HCT116 (cell line): ENCODE results near the gene GDF10.

Experiments used
- EZH2 ChIP-seq: fragments of 200-600 bp; sonication (generic); IDR thresholded peaks from 2 replicates; pipeline ENCODE4 v1.6.1; 2017; ENCODE audit warnings: antibody characterized with exemption, mixed run types
- POLR2A ChIP-seq: IDR thresholded peaks from 2 replicates; pipeline ENCODE4 v1.7.0; 2011; ENCODE audit warnings: borderline replicate concordance; ENCODE audit not compliant: insufficient read depth, insufficient read length; ENCODE audit errors: extremely low read depth
- POLR2AphosphoS5 ChIP-seq: IDR thresholded peaks from 2 replicates; pipeline ENCODE4 v1.6.1; 2011; ENCODE audit warnings: mild to moderate bottlenecking, low read depth, low read length, moderate library complexity
- TF ChIP-seq, protein P1 (sequence below), 3 experiments: fragments of 200-600 bp in 1 of 3; sonication (generic) in 1 of 3; IDR thresholded peaks in 2 of 3; conservative IDR thresholded peaks in 1 of 3; 2 replicates each; pipeline ENCODE4 v1.5.1; 2012 to 2017; ENCODE audit warnings: low read depth in 2 of 3, low read length in 2 of 3, antibody characterized with exemption in 1 of 3, borderline replicate concordance in 1 of 3, control low read depth in 1 of 3, mild to moderate bottlenecking in 1 of 3, mixed read lengths in 1 of 3, mixed run types in 1 of 3, moderate library complexity in 1 of 3; ENCODE audit not compliant: insufficient read depth in 1 of 3
- TF ChIP-seq, protein P2 (sequence below): IDR thresholded peaks from 2 replicates; pipeline ENCODE4 v1.6.1; 2012; ENCODE audit warnings: low read depth

DNA sequence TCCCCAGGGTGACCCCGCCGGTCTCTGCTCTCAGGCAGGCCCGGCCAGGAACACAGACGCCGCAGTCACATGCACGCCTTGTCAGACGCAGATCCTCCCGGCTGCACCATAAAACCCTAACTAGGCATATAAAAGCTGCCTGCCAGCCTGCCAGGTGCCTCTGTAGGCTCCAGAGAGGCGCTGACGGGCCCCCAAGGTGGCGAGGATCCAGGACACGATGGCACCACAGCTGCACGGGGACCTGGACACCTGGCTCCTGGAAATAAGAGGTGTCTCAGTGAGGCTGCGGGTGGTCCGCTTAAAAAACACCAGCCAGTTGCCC, 21.9 kb upstream of the GDF10 start:
- TF ChIP-seq, protein P1, sequence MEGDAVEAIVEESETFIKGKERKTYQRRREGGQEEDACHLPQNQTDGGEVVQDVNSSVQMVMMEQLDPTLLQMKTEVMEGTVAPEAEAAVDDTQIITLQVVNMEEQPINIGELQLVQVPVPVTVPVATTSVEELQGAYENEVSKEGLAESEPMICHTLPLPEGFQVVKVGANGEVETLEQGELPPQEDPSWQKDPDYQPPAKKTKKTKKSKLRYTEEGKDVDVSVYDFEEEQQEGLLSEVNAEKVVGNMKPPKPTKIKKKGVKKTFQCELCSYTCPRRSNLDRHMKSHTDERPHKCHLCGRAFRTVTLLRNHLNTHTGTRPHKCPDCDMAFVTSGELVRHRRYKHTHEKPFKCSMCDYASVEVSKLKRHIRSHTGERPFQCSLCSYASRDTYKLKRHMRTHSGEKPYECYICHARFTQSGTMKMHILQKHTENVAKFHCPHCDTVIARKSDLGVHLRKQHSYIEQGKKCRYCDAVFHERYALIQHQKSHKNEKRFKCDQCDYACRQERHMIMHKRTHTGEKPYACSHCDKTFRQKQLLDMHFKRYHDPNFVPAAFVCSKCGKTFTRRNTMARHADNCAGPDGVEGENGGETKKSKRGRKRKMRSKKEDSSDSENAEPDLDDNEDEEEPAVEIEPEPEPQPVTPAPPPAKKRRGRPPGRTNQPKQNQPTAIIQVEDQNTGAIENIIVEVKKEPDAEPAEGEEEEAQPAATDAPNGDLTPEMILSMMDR (IDR thresholded peaks at IDR 0.05 in 2 of 3, conservative IDR thresholded peaks at IDR 0.05 in 1 of 3; ENCODE audit: borderline replicate concordance in 1 of 3, insufficient read depth in 1 of 3, low read depth in 2 of 3, low read length in 2 of 3), result no peak
- TF ChIP-seq EZH2 (no peak), POLR2A (no peak), POLR2AphosphoS5 (no peak)
- TF ChIP-seq, protein P2, sequence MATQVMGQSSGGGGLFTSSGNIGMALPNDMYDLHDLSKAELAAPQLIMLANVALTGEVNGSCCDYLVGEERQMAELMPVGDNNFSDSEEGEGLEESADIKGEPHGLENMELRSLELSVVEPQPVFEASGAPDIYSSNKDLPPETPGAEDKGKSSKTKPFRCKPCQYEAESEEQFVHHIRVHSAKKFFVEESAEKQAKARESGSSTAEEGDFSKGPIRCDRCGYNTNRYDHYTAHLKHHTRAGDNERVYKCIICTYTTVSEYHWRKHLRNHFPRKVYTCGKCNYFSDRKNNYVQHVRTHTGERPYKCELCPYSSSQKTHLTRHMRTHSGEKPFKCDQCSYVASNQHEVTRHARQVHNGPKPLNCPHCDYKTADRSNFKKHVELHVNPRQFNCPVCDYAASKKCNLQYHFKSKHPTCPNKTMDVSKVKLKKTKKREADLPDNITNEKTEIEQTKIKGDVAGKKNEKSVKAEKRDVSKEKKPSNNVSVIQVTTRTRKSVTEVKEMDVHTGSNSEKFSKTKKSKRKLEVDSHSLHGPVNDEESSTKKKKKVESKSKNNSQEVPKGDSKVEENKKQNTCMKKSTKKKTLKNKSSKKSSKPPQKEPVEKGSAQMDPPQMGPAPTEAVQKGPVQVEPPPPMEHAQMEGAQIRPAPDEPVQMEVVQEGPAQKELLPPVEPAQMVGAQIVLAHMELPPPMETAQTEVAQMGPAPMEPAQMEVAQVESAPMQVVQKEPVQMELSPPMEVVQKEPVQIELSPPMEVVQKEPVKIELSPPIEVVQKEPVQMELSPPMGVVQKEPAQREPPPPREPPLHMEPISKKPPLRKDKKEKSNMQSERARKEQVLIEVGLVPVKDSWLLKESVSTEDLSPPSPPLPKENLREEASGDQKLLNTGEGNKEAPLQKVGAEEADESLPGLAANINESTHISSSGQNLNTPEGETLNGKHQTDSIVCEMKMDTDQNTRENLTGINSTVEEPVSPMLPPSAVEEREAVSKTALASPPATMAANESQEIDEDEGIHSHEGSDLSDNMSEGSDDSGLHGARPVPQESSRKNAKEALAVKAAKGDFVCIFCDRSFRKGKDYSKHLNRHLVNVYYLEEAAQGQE, result no peak
